ENCODE data around the gene ABCF3. TPM values are rescaled to one million over a fixed set of nuclear protein-coding genes. Genes with fewer than 3 reads are reported as not detected.
A peak's percentile ranks its signal among the peaks of the same experiment; 100 is the strongest.

Gene ABCF3
- total RNA-seq, 4 donors from 2014 or later, result 51.6 to 96.9 (median 64.0) TPM

DNA sequence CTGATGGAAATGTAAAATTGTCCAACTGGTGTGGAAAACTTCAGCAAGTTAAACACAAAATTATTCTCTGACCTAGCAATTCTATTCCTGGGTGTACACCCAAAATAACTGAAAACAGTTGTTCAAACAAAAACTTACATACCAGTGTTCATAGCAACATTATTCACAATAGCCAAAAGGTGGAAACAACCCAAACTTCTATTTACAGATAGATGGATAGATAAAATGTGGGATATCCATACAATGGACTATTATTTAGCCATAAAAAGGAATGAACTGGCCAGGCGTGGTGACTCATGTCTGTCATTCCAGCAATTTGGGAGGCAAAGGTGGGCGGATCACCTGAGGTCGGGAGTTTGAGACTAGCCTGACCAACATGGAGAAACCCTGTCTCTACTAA lies 36.5 kb downstream of the ABCF3 start:
- Histone ChIP-seq H3K27me3 (peaks cover 0 to 34% of the 10 kb centered on the region in 2 donors), H3K4me3 (no peak overlapping the region), H3K9me3 (no peaks in the 10 kb centered on the region), H3K36me3 (no peaks in the 10 kb centered on the region), H3K27ac (no peak overlapping the region), H3K4me1 (no peaks in the 10 kb centered on the region)
- no peak for DNase-seq (ENCODE audit: low spot score in 2 of 2)
- 72 to 86% methylated on average over 3 of the region's 3 CpGs for WGBS, 2 donors
- TF ChIP-seq EP300 (IDR thresholded peaks at IDR 0.05) (no peak), POLR2A (IDR thresholded peaks at IDR 0.05) (no peak)
- TF ChIP-seq, protein P1, sequence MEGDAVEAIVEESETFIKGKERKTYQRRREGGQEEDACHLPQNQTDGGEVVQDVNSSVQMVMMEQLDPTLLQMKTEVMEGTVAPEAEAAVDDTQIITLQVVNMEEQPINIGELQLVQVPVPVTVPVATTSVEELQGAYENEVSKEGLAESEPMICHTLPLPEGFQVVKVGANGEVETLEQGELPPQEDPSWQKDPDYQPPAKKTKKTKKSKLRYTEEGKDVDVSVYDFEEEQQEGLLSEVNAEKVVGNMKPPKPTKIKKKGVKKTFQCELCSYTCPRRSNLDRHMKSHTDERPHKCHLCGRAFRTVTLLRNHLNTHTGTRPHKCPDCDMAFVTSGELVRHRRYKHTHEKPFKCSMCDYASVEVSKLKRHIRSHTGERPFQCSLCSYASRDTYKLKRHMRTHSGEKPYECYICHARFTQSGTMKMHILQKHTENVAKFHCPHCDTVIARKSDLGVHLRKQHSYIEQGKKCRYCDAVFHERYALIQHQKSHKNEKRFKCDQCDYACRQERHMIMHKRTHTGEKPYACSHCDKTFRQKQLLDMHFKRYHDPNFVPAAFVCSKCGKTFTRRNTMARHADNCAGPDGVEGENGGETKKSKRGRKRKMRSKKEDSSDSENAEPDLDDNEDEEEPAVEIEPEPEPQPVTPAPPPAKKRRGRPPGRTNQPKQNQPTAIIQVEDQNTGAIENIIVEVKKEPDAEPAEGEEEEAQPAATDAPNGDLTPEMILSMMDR (IDR thresholded peaks at IDR 0.05), result no peak

DNA sequence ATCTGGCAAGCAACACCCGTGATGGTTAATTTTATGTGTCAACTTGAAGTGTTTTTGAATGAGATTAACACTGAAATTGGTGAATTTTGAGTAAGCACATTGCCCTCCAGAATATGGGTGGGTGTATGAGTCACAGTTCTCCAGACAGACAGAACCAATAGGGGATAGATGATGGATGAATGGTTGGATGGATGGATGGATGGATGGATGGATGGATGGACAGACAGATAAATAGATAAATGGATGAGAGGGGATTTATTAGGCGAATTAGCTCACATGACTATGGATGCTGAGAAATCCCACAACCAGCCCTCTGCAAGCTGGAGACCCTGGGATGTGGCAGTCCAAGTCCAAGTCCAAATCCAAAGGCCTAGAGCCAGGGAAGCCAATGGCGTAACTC lies 37.9 kb downstream of the ABCF3 start:
- H3K27ac ChIP-seq, result no peak overlapping the region
- H3K4me3 ChIP-seq, result no peak overlapping the region
- H3K4me1 ChIP-seq, result peaks cover 0 to 4% (median 0%) of the 10 kb centered on the region in 4 donors
- H3K36me3 ChIP-seq, result no peaks in the 10 kb centered on the region
- WGBS, 2 donors, result 75 to 82% methylated on average over 3 of the region's 3 CpGs
- peaks cover 0 to 49% of the 10 kb centered on the region in 2 donors for H3K27me3 ChIP-seq
- DNase-seq (ENCODE audit: low spot score in 2 of 2), result no peak
- TF ChIP-seq, protein P1 (IDR thresholded peaks at IDR 0.05), result no peak
- TF ChIP-seq POLR2A (IDR thresholded peaks at IDR 0.05), result no peak
- no peak for TF ChIP-seq EP300 (IDR thresholded peaks at IDR 0.05)
- H3K9me3 ChIP-seq, result no peaks in the 10 kb centered on the region

DNA sequence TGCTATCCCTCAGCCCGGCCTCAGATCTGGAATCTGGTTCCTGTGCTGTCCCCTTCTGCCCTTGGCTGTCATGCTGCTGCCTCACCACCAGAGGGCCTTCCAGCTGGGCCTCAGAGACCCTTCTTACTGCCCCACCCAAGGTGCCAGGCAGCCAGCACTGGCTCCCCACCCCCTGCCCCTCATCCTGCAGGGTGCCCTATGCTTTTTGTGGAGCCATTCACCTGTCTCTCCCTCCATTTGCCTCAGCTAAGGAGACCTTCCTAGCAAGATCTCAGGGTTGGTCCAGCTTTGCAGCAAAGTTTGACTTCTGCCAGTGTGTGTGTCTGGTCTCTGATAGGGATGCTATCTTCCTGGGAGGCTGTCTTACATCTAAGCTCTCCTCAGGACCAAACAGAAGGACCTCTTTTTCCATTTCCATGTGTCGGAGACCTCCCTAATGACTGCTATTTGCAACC lies 41.5 kb downstream of the ABCF3 start:
- WGBS, 2 donors, result 51 to 57% methylated on average over 2 of the region's 2 CpGs
- H3K27ac ChIP-seq, result no peak overlapping the region
- H3K27me3 ChIP-seq, result peaks cover 0 to 66% of the 10 kb centered on the region in 2 donors
- no peak overlapping the region for H3K4me3 ChIP-seq
- H3K9me3 ChIP-seq, result no peaks in the 10 kb centered on the region
- H3K36me3 ChIP-seq, result no peaks in the 10 kb centered on the region
- no peak for DNase-seq (ENCODE audit: low spot score in 2 of 2)
- TF ChIP-seq, protein P1 (IDR thresholded peaks at IDR 0.05), result peak in 4 of 5 experiments; percentile 39 to 71 (median 57)
- no peak for TF ChIP-seq POLR2A (IDR thresholded peaks at IDR 0.05)
- TF ChIP-seq EP300 (IDR thresholded peaks at IDR 0.05), result no peak
- peaks cover 0 to 26% (median 12%) of the 10 kb centered on the region in 4 donors for H3K4me1 ChIP-seq

DNA sequence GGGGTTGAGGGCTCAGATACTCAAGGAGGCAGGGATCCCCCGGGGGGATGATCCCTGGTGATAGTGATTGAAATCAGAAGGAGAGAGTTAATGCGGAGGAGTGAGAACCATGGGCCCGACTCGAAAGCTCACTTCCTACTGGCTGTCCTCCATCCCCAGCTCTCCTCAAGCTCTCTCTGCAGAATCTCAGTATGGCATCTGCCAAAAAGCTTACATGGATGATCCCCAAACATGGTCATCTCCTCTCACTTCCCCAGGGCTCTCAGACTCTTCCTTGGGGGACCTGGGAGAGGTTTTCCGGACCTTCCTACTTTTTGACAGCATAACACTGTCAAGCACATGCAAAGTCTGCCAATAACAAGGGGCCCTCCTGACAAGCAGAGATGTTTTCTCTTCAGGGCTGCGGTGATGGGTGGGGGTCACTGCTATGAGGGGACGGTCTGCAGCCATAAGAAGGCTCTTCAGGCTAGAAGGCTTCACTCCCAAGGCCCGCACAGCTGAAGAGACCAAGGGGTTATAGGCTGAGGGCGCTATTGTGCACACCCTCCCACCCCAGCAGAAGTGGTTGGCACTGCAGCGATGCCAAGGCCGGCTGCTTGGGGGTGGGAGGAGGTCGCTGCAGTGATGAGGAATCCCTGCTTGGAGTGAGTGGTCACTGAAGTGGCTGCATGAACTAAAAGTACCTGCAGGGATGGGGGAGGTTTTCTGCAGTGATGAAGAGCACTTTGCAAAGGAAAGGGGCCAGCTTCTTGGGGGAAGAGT lies 42.6 kb downstream of the ABCF3 start:
- Histone ChIP-seq H3K27me3 (peaks cover 0 to 75% of the 10 kb centered on the region in 2 donors), H3K36me3 (no peaks in the 10 kb centered on the region), H3K27ac (no peak overlapping the region), H3K4me1 (peaks cover 0 to 26% (median 12%) of the 10 kb centered on the region in 4 donors), H3K4me3 (peak overlapping the region in 2 of 4 donors; percentile 46 to 55), H3K9me3 (no peaks in the 10 kb centered on the region)
- 28 to 36% methylated on average over 11 to 12 of the region's 12 CpGs for WGBS, 2 donors
- no peak for TF ChIP-seq POLR2A (IDR thresholded peaks at IDR 0.05)
- TF ChIP-seq, protein P1 (IDR thresholded peaks at IDR 0.05), result no peak
- no peak for TF ChIP-seq EP300 (IDR thresholded peaks at IDR 0.05)
- no peak for DNase-seq (ENCODE audit: low spot score in 2 of 2)

DNA sequence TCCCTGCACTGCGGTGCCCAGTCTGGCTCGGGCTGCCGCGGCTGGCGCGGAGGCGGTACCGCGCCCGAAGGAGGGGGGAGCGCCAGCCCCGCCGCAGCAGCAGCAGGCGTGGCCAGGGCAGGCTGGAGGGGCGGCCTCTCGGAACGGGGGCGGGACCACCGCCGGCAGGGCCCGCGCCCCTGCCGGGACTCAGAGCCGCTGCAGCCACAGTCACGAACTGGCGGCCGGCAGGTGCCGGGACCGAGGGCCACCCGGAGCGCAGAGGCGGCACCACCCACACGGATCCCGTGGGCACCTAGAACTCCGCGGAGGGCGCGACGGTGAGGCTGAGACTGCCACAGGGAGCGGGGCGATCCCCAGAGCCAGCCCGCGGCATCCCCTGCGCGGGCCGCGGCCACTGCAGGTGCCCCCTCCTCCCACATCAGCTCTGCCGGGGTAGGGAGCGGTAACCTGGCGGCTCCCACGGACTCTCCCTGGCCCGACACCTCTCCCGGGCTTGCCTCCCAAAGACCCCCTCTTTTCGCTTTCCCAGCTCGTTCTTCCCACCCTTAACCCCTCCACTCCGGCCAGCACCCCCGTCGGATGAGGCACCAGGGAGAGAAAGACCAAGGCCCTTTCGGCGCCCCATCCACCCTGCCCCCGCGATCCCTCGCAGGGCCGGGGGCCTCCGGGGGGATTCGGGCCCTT lies 43.5 kb downstream of the ABCF3 start, which contains the start of gene VWA5B2:
Gene VWA5B2, plus strand, starts transcription at position 192 of the 687 bp plus-strand sequence. CDS start 944 bp downstream, outside the sequence.
- TF ChIP-seq, protein P1 (IDR thresholded peaks at IDR 0.05), result peak in 3 of 5 experiments; percentile 17 to 40 (median 40)
- TF ChIP-seq POLR2A (IDR thresholded peaks at IDR 0.05), result no peak
- H3K27me3 ChIP-seq, result peaks cover 0 to 85% of the 10 kb centered on the region in 2 donors
- no peak for DNase-seq (ENCODE audit: low spot score in 2 of 2)
- peaks cover 0 to 26% (median 12%) of the 10 kb centered on the region in 4 donors for H3K4me1 ChIP-seq
- H3K36me3 ChIP-seq, result no peaks in the 10 kb centered on the region
- H3K9me3 ChIP-seq, result no peaks in the 10 kb centered on the region
- no peak within 1 kb of the TSS for H3K27ac ChIP-seq
- 1 to 2% methylated on average over 22 to 43 of the region's 66 CpGs for WGBS, 2 donors
- H3K4me3 ChIP-seq, result peak within 1 kb of the TSS; percentile 30 to 55 (median 46)
